Stimulated activated CD4-positive, alpha-beta T cell treated with anti-CD3 and anti-CD28 coated beads, Interleukin-12 subunit alpha, Interleukin-12 subunit beta, amount 100 ng/mL, for 48 hours (primary cell): Measurements from ENCODE around the gene OR10W1.

Source experiments
- DNase-seq, 3 donors: peaks; one replicate each; pipeline ENCODE4 v3.0.0-alpha.2; 2020; ENCODE audit warnings: low read depth in 2 of 3, low spot score in 1 of 3

Gene OR10W1, protein sequence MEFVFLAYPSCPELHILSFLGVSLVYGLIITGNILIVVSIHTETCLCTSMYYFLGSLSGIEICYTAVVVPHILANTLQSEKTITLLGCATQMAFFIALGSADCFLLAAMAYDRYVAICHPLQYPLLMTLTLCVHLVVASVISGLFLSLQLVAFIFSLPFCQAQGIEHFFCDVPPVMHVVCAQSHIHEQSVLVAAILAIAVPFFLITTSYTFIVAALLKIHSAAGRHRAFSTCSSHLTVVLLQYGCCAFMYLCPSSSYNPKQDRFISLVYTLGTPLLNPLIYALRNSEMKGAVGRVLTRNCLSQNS

DNA sequence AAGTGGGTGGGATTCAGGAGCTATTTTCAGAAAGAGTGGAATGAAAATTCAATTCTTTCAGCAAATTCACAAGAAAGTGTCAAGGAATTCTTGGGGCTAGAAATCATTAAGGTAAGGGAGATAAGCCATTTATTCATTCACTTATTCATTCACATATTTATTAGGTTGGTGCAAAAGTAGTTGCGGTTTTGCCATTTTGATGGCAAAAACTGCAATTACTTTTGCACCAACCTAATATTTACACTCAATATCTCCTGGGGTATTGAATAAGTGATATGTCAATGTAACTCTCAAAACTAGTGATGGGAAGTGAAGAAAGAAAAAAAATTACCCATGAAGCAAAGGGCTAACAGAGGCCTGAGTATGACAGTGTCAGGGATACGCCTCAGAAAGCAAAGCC lies at the start of gene OR10W1:
Gene OR10W1 (minus strand): TSS at position 119 of the 400 bp plus-strand sequence. CDS start 402 bp downstream, outside the sequence.
- no peak for DNase-seq

DNA sequence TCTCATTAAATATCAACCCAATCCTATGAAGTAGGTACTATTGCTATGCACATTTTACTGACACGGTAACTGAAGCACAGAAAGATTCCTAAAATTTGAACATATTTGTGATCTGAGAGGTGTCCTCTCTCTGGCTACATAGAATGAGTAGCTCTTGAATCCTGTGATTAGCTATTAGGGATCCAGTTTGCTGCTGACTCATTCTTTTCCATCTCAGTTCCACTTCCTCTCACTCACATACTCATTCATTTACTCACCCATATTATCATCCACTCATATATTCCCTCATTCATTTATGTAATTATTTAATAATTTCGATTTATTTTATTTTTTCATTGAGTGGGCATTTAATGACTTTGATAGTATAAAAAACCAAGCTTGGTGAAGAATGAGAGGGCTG lies 48.1 kb upstream of the OR10W1 start:
- DNase-seq = no peak

DNA sequence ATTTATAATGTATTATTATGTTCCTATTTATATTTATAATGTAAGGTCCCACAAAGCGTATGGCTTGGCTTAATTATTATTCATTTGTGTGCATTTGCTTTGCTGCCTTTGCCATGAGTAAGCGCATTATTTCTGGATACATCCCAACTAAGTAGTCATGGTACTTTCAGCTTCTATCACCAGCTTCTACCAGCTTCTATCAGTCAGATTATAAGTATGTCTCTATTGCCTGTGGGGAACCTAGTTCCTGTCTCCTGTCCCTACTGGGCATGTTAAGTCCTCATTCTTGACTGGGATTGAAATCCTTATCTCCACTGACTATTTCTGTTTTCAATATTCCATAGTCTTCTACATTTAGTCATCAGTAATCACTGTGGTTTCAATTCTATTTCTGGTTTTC lies 33.5 kb upstream of the OR10W1 start:
- DNase-seq = no peak

DNA sequence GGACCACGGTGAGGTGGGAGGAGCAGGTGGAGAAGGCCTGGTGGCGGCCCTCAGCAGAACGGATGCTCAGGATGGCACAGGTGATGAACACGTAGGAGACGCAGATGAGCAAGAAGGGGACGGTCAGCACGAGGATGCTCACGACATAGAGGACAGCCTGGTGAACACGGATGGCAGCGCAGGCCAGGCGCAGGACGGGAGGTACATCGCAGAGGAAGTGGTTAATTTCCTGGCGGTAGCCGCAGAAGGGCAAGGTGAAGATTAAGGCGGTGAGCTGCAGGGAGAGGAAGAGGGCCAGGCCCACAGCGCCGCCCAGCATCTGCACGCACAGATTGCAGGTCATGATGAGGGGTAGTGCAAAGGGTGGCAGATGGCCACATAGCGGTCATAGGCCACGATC lies 24.0 kb upstream of the OR10W1 start:
- no peak for DNase-seq

DNA sequence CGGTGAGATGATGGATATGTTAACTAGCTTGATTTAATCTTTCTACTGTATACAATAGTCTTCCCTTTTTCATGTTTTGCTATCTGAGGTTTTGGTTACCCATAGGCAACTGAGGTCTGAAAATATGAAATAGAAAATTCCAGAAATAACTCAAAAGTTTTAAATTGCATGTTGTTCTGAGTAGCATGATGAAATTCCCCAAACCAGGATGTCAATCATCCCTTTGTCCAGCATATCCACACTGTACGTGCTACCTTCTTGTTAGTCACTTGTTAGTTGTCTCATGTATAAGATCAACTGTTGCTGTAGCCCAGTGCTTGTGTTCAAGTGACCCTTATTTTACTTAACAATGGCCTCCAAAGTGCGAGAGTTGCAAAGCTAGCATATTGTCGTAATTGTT lies 21.2 kb upstream of the OR10W1 start:
- DNase-seq = no peak

DNA sequence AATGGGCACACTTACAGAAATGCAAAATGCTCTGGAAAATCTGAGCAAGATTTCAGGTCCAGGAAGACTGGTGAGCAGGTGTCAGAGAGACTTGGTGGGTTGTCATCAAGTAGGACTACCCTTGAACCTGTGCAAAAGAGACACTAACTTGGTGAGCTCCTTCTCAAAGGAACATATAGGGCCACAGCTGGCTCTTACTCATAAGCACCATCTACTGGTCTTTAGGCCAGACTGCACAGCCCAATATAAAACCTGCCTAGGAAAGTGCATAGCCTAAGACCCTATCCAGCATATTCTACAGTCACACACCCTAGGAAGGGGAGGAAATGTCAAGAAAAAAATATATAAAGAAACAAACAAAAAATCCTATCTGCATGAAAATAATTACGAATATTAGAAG lies 18.2 kb upstream of the OR10W1 start:
- DNase-seq = no peak

DNA sequence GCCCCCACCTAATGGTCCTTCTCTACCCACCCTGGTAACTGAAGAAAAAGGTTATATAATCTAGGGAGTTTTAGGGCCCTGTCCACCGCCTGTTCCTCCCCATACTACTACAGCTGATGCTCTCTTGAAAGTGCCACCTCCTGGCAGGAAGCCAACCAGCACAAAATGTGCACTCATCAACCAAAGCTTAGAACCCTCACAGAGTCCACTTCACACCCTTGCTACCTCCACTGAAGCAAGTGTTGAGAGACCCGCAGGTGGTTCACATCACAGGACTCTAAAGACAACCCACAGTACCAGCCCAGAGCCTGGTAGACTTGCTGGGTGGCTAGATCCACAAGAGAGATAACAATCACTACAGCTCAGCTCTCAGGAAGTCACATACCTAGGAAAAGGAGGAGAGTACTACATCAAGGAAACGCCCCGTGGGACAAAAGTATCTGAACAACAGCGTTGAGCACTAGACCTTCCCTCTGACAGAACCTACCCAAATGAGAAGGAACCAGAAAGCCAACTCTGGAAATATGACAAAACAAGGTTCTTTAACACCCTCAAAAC lies 17.5 kb upstream of the OR10W1 start:
- no peak for DNase-seq

DNA sequence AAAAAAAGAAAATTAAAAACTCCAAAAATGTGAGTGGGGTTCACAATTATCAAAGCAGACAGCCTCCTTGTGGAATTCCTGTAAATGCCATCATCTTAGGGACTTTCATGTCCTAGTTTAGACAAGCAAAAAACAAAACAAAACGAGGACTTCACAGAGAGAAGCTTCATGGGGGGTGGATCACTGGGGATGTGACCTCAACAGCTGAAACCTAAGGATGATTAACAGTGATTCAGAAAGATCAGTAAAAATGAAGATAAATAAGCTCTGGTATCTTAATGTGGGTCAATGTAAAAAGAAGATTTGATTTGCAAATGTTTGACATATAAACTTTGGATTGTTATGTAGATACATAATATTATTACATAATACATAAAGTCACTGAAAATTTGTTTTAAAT lies 8.1 kb upstream of the OR10W1 start:
- no peak for DNase-seq

DNA sequence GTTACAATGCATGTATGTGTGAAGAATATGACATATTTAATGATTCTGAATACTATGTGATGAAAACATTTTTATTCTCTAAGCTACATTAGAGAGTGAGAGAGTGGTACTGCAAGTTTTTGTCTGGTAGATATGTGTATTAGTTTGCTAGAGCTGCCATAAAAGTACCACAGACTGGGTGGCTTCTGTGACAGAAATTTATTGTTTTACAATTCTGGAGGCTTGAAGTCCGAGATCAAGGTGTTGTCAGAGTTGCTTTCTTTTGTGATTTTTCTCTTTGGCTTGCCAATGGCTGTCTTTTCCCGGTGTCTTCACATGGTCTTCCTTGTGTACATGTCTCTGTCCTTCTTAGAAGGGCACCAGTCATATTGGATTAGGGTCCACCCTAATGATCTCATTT lies 6.9 kb upstream of the OR10W1 start:
- no peak for DNase-seq

DNA sequence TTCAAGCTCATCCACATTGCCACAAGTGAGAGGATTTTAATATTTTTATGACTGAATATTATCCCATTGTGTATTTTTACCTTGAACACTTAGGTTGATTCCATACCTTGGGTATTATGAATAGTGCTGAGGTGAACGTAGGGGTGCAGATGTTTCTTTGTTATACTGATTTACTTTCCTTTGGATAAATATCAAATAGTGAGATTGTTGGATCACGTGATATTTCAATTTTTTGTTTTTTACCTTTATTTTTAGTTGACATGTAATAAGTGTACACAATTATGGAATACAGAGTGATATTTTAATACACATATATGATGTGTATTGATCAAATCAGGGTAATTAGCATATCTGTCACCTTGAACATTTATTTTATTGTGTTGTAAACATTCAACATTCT lies 8.1 kb downstream of the OR10W1 start:
- DNase-seq = no peak

DNA sequence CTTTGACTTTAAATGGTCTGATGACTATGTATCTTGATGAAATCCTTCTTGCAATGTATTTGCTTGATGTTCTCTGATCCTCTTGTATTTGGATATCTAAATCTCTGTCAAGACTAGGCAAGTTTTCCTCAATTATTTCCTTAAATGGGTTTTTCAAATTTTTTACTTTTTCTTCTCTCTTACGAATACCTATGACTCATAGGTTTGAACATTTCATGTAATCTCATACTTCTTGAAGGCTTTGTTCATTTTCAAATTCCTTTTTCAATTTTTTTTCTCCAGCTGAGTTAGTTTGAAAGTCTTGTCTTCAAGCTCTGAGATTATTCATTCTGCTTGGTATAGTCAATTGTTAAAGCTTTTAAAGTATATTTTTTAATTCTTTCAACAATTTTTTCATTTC lies 13.1 kb downstream of the OR10W1 start:
- DNase-seq = no peak

DNA sequence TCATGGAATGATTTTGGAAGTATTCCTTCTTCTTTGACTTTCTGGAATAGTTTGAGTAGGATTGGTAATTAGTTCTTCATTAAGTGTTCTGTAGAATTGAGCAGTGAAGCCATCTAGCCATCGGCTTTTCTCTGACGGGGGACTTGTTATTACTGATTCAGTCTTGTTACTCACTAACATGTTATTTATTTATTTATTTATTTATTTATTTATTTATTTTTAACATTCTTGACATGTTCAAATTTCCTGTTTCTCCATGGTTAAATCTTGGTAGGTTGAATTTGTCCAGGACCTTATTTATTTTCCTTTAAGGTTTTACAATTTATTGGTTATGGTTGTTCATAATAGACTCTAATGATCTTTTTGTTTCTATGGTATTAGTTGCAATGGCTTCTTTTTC lies 24.1 kb downstream of the OR10W1 start:
- no peak for DNase-seq

DNA sequence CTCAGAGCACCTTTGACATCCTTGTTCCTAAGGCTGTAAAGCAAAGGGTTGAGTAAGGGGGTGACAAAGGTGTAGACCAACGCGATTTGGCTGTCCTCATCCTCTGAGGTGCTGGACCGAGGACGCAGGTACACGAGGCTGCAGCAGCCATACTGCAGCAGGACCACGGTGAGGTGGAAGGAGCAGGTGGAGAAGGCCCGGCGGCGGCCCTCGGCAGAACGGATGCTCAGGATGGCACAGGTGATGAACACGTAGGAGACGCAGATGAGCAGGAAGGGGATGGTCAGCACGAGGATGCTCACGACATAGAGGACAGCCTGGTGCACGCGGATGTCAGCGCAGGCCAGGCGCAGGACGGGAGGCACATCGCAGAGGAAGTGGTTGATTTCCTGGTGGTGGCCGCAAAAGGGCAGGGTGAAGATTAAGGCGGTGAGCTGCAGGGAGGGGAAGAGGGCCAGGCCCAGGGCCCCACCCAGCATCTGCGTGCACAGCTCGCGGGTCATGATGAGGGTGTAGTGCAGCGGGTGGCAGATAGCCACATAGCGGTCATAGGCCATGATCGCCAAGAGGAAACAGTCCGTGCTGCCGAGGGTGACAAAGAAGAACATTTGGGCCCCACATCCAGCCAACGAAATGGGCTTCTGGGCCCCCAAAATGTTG lies 40.0 kb downstream of the OR10W1 start:
- DNase-seq = no peak

DNA sequence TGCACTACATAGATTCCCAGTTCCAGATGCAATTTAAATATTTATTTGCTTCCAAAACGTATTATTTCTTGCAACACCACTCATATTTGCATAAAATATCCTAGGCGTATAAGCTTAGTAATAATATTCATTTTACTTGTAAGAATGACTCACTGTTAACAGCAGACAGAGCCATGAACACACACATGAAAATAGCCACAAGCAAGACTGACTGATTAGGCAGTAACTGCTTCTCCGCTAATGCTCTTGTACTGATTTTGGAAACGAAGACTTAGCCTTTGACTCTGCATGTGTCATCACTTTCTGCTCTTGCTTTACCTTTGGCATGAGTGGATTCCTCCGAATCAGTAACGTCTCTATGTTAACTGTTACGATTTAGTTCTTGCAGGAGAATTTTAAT lies 45.3 kb downstream of the OR10W1 start:
- no peak for DNase-seq
